Fibroblast of peridontal ligament (primary cell): Measurements from ENCODE around the gene RTN4RL2.
"Not testable (repeated sequence)": the region's sequence is repeated elsewhere in the genome, so short reads cannot be mapped to it uniquely, and the experiment has no call there.

Source experiments
- DNase-seq: peaks from one replicate; pipeline ENCODE4 v3.0.0-alpha.2; 2010; ENCODE audit errors: extremely low read depth

Gene RTN4RL2

DNA sequence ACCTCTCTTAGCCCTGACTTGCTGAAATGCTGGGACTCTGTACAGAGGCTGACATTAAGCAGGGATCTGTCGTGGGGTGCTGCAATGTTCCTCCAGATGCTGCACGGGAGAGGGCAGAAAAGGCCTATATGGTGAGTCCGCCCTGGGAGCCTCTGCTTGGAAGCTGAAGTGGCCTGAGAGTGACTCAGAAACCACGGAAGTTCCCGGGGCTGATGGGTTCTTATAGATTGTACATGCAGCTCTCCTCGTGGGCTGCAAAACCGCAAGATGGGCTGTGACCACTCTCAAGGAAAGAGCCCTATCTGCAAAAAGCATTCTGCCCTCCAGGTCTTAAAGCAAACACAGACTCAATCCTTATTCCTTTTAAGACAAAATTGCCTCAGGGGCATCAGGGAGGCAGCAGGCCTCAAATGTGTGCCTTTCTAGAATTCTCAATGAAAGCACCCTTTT, 27.6 kb upstream of the RTN4RL2 start:
- DNase-seq: peak; percentile 81

- peak; percentile 98 for DNase-seq
These were observed 25.4 kb upstream of the RTN4RL2 start for GRCh38 chr11:57434640-57435546.

- no peak for DNase-seq
These were observed 24.3 kb upstream of the RTN4RL2 start for GRCh38 chr11:57436031-57436430.

GRCh38 chr11:57438345-57439285, 21.7 kb upstream of the RTN4RL2 start:
- no peak for DNase-seq

DNA sequence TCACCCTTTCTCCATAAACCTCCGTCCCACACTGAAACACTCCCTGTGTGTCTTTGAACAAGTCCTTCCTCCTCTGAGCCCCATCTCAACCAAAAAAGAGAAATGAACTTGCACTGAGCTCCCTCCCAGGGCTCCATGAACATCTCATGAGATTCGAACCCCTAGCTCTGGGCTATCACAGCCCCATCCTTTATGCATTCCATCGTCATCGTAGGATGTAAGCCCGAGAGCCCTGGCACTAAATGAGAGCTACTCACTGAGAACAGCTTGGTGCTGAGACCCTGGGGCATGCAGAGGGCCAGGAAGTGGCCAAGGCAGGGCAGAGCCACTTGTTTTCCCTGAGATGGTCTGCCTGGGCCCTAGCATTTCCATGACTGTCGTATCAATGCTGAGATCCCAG, 20.5 kb upstream of the RTN4RL2 start:
- no peak for DNase-seq

DNA sequence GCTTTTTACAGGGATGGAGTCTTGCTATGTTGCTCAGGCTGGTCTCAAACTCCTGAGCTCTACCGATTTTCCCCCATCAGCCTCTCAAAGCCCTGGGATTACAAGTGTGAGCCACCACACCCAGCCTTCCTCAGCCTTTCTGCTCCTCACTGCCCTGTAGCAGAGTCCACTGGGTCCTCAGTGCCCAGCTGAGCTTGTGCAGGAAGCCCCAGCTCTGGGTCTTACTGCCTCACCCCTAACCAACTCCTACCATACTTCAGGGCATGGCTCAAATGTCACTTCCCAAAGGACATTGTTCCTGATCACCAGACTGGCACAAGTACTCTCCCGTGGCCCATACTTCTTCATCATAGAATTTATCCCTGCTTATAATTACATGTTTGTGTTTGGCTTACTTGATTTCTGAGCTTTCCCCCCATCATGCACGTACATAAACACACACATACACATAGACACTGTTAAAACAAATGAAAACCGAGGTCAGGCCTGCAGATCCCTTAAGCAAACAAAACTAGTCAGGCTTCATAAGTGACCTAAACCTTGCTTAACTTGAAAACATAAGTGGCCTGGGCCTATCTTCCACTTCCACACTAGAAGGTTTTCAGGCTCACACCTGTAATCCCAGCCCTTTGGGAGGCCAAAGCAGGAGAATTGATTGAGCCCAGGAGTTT, 19.4 kb upstream of the RTN4RL2 start:
- no peak for DNase-seq

DNA sequence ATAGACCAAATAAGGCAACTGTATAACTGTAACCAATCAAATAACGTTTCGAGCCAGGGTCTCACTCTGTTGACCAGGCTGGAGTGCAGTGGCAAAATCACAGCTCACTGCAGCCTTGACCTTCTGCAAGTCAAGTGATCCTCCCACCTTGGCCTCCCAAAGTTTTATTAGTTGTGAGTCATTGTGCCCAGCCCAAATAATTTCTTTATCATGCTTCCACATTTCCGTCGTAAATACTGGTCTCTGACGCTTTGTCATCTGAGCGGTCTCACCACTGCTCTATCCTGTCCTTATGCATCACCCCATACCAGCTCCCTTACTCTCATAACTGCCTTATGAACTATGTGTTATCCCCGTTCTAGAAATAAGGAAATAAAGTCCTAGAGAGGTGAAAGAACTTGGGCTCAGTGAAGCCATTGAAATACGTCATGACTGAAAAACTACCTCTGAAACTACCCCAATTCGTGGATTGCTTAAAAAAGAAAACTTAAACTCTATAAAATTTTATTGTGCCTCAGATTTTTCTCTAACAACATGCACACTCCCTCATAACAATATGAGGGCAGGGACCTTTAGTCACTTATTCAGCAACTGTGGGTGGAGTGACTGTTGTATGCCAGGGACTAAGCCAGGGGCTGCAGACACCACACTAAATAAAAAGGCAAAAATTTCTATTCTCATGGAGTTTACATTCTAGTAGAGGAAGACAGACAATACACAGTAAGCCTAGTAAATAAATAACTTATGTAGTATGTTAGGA, 15.8 kb upstream of the RTN4RL2 start:
- no peak for DNase-seq

GRCh38 chr11:57445122-57445394, 15.3 kb upstream of the RTN4RL2 start:
- DNase-seq: not testable (repeated sequence)

- no peak for DNase-seq
These were observed 14.3 kb upstream of the RTN4RL2 start for GRCh38 chr11:57446055-57446454.

GRCh38 chr11:57453543-57454177, 6.7 kb upstream of the RTN4RL2 start:
- no peak for DNase-seq

- DNase-seq: peak; percentile 82
These were observed 3.2 kb upstream of the RTN4RL2 start for GRCh38 chr11:57456960-57457642.

- no peak for DNase-seq
These were observed 2.7 kb upstream of the RTN4RL2 start for GRCh38 chr11:57457643-57458023.

DNA sequence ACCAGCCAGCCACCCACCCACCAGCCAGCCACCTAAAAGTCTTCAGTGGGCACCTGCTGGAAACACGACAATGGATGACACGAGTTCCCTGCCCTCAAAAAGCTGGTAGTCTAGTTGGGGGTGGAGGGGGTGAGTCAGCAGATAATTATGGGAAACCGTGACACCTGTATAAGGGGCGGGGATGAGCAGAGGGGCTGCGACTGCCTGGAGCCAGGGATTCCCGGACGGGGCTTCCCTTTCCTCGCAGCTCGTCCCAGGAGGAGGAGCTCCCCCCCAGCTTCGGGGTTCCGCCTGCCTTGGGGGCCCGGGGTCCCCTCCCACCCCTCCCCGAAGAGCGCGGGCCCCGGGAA, 2.3 kb upstream of the RTN4RL2 start:
- no peak for DNase-seq

GRCh38 chr11:57458410-57459163, 1.7 kb upstream of the RTN4RL2 start:
- DNase-seq: peak; percentile 29

GRCh38 chr11:57459164-57460021, 935 bp upstream of the RTN4RL2 start:
- DNase-seq: no peak

DNA sequence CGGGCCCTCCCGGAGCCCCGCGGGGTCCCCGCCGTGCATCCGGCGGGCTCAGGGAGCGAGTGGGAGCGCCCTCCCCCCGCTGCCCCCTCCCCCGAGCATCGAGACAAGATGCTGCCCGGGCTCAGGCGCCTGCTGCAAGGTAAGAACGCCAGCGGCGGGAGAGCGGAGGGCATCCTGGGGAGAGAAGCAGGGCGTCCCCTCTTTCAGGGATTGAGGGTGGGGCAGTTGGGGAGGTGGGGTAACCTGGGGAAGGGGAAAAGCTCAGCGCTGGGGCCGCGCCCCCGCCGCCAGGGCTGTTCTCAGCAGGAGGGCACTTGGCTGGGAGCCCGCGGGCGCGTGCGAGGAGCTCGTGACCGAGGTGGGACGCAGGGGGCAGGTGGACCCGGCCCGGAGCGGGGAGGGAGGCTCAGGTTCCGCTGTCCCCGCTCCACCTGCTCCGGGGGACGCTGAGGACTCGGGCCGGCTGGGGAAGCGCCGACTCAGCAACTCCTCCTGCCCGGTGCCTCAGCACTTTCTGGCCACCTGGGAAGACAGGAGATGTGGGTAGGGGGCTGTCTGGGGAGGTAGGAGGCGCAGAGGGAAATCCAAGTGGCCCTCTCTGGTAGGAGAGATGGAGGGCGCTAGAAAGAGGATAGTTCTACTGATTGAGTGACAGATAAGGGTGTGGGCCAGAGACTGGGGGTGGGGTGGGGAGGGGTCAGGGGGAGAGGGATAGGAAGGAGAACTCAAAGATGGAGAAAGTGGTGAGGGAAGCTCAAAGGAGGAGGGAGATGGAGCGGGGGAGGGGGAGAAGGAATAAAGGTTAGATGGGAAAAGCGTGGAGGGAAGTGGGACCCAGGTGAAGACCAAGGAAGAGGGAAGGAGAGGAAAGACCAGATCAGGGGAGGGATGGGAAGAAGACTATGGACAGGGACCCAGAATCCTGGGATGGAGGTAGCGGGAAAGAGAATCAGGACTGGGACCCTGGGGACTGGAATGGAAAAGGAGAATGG, 726 bp downstream of the RTN4RL2 start:
- DNase-seq: no peak

GRCh38 chr11:57461841-57462489, 1.6 kb downstream of the RTN4RL2 start:
- DNase-seq: no peak
